ENCODE data around the gene NEURL2.

The NEURL2 gene

GRCh38 chr20:45920462-45921336, 29.7 kb upstream of the NEURL2 start:
- DNase-seq (ENCODE audit: extremely low read depth in 1 of 2, low read depth in 1 of 2), result no peak

GRCh38 chr20:45919542-45920399, 28.8 kb upstream of the NEURL2 start:
- no peak for DNase-seq (ENCODE audit: extremely low read depth in 1 of 2, low read depth in 1 of 2)

GRCh38 chr20:45918779-45919537, 27.9 kb upstream of the NEURL2 start:
- DNase-seq (ENCODE audit: extremely low read depth in 1 of 2, low read depth in 1 of 2), result no peak

GRCh38 chr20:45918182-45918737, 27.3 kb upstream of the NEURL2 start:
- DNase-seq (ENCODE audit: extremely low read depth in 1 of 2, low read depth in 1 of 2), result no peak

GRCh38 chr20:45917790-45918141, 26.8 kb upstream of the NEURL2 start:
- DNase-seq (ENCODE audit: extremely low read depth in 1 of 2, low read depth in 1 of 2), result no peak

GRCh38 chr20:45913116-45913515, 22.1 kb upstream of the NEURL2 start:
- DNase-seq (ENCODE audit: extremely low read depth in 1 of 2, low read depth in 1 of 2), result no peak

GRCh38 chr20:45912344-45912682, 21.3 kb upstream of the NEURL2 start:
- DNase-seq (ENCODE audit: extremely low read depth in 1 of 2, low read depth in 1 of 2), result no peak

GRCh38 chr20:45911486-45912343, 20.7 kb upstream of the NEURL2 start, which contains the start of gene PLTP:
Gene PLTP, minus strand, starts transcription at chr20:45912155. Its CDS starts 703 bp downstream, at chr20:45911452.
- DNase-seq (ENCODE audit: extremely low read depth in 1 of 2, low read depth in 1 of 2), result no peak

GRCh38 chr20:45910670-45911485, 19.9 kb upstream of the NEURL2 start:
- DNase-seq (ENCODE audit: extremely low read depth in 1 of 2, low read depth in 1 of 2), result peak; percentile 92 to 98

- DNase-seq (ENCODE audit: extremely low read depth in 1 of 2, low read depth in 1 of 2), result no peak
These were observed 19.0 kb upstream of the NEURL2 start for GRCh38 chr20:45909817-45910669.

GRCh38 chr20:45909336-45909808, 18.4 kb upstream of the NEURL2 start:
- DNase-seq (ENCODE audit: extremely low read depth in 1 of 2, low read depth in 1 of 2), result no peak

GRCh38 chr20:45908084-45908483, 17.1 kb upstream of the NEURL2 start:
- no peak for DNase-seq (ENCODE audit: extremely low read depth in 1 of 2, low read depth in 1 of 2)

- DNase-seq (ENCODE audit: extremely low read depth in 1 of 2, low read depth in 1 of 2), result no peak
These were observed 16.4 kb upstream of the NEURL2 start for GRCh38 chr20:45907219-45907948.

GRCh38 chr20:45905505-45906079, 14.6 kb upstream of the NEURL2 start:
- no peak for DNase-seq (ENCODE audit: extremely low read depth in 1 of 2, low read depth in 1 of 2)

- DNase-seq (ENCODE audit: extremely low read depth in 1 of 2, low read depth in 1 of 2), result no peak
These were observed 13.8 kb upstream of the NEURL2 start for GRCh38 chr20:45904583-45905504.

GRCh38 chr20:45902199-45902701, 11.2 kb upstream of the NEURL2 start:
- DNase-seq (ENCODE audit: extremely low read depth in 1 of 2, low read depth in 1 of 2), result no peak
